Esophagus squamous epithelium (tissue), 5 donors: Measurements from ENCODE around the gene HPN. TPM values are rescaled to one million over a fixed set of nuclear protein-coding genes. Genes with fewer than 3 reads are reported as not detected.

Experiments
- DNase-seq: peaks from one replicate; lab custom pipeline; 2025; lab: John Stamatoyannopoulos, UW
- H3K27ac ChIP-seq, 4 donors: fragments of 200-600 bp; sonication (generic); one replicate each; pipeline ENCODE4 v1.5.1; 2016 to 2019; ENCODE audit warnings: mild to moderate bottlenecking in 1 of 4
- H3K27me3 ChIP-seq, 4 donors: fragments of 200-600 bp; sonication (generic); 1 replicate in 3 of 4; 2 replicates in 1 of 4; pipeline versions ENCODE4 v1.5.1 to v1.6.0; 2017 to 2021; ENCODE audit warnings: antibody characterized with exemption in 1 of 4
- H3K36me3 ChIP-seq, 3 donors: fragments of 200-600 bp; sonication (generic); one replicate each; pipeline ENCODE4 v1.5.1; 2016 to 2019
- H3K4me1 ChIP-seq, 3 donors: fragments of 200-600 bp; sonication (generic); one replicate each; pipeline ENCODE4 v1.5.1; 2017 to 2019
- H3K4me3 ChIP-seq, 4 donors: fragments of 200-600 bp; sonication (generic); 1 replicate in 3 of 4; 2 replicates in 1 of 4; pipeline ENCODE4 v1.5.1; 2016 to 2019; ENCODE audit warnings: mild to moderate bottlenecking in 2 of 4, moderate library complexity in 1 of 4
- H3K9me3 ChIP-seq, 3 donors: fragments of 200-600 bp; sonication (generic); one replicate each; pipeline ENCODE4 v1.5.1; 2016 to 2019
- CTCF ChIP-seq, 6 experiments: fragments of 450-650 bp in 4 of 6; fragments of 200-600 bp in 2 of 6; sonication (generic) in 2 of 6; IDR thresholded peaks; one replicate each; pipeline ENCODE4 v1.5.1; 2016 to 2019; ENCODE audit warnings: antibody characterized with exemption in 6 of 6, mild to moderate bottlenecking in 4 of 6, moderate library complexity in 4 of 6
- POLR2A ChIP-seq, 4 donors: fragments of 450-650 bp; IDR thresholded peaks; one replicate each; pipeline ENCODE4 v1.6.1; 2017; ENCODE audit warnings: antibody characterized with exemption in 4 of 4, mild to moderate bottlenecking in 4 of 4, moderate library complexity in 3 of 4
- WGBS, 2 donors: methylation state at CpG; one replicate each; pipeline ENCODE4 v1.1.5; 2018; 5-methylcytosine and 5-hydroxymethylcytosine counted together
- intact Hi-C: fragments of 100-400 bp; cut with DNase I; formaldehyde crosslinking; loops from one replicate; pipeline ENCODE4 v1.15.0; 2022
- total RNA-seq, 4 donors: library from RNA; depleted of rRNA; stranded (reverse); fragments of >200 nt; gene quantifications; one replicate each; pipeline ENCODE4 v1.1.0, GENCODE V29; 2016
- donor health status: DM: yes; HTN: yes; CAD: no.

HPN gene
- total RNA-seq, 4 donors from 2014 or later = 0.19 to 0.47 TPM; not detected in 2

GRCh38 chr19:35083691-35084508, 42.4 kb downstream of the HPN start:
- intact Hi-C loops = no loop called here
- Histone ChIP-seq H3K9me3 (no peaks in the 10 kb centered on the region), H3K4me1 (no peaks in the 10 kb centered on the region), H3K27me3 (peaks cover 0 to 7% (median 0%) of the 10 kb centered on the region in 4 donors), H3K36me3 (no peaks in the 10 kb centered on the region), H3K4me3 (no peak overlapping the region), H3K27ac (no peak overlapping the region)
- 78% methylated on average over 6 of the region's 15 CpGs; no CpG with 5 or more reads in 1 of the 2 donors for WGBS, 2 donors
- no peak for TF ChIP-seq CTCF (IDR thresholded peaks at IDR 0.05)
- TF ChIP-seq POLR2A (IDR thresholded peaks at IDR 0.05) = no peak
- no peak for DNase-seq

- Histone ChIP-seq H3K4me1 (no peaks in the 10 kb centered on the region), H3K9me3 (no peaks in the 10 kb centered on the region), H3K36me3 (no peaks in the 10 kb centered on the region), H3K27ac (no peak overlapping the region), H3K27me3 (peaks cover 0 to 12% (median 0%) of the 10 kb centered on the region in 4 donors), H3K4me3 (no peak overlapping the region)
- no peak for TF ChIP-seq POLR2A (IDR thresholded peaks at IDR 0.05)
- no peak for TF ChIP-seq CTCF (IDR thresholded peaks at IDR 0.05)
- intact Hi-C loops = no loop called here
- 83 to 86% methylated on average over 1 to 3 of the region's 3 CpGs for WGBS, 2 donors
- no peak for DNase-seq
Observed at GRCh38 chr19:35084509-35084762, 42.9 kb downstream of the HPN start.

GRCh38 chr19:35085947-35086346, 44.4 kb downstream of the HPN start:
- no peak overlapping the region for H3K4me3 ChIP-seq
- no peak overlapping the region for H3K27ac ChIP-seq
- no peaks in the 10 kb centered on the region for H3K36me3 ChIP-seq
- no peak for DNase-seq
- TF ChIP-seq CTCF (IDR thresholded peaks at IDR 0.05) (no peak), POLR2A (IDR thresholded peaks at IDR 0.05) (no peak)
- peaks cover 8 to 10% (median 8%) of the 10 kb centered on the region in 3 donors for H3K4me1 ChIP-seq
- no peaks in the 10 kb centered on the region for H3K9me3 ChIP-seq
- peaks cover 0 to 28% (median 0%) of the 10 kb centered on the region in 4 donors for H3K27me3 ChIP-seq
- 61 to 72% methylated on average over 6 of the region's 6 CpGs for WGBS, 2 donors
- intact Hi-C loops = no loop called here

GRCh38 chr19:35086455-35086854, 44.9 kb downstream of the HPN start:
- Histone ChIP-seq H3K4me1 (peaks cover 9 to 15% (median 11%) of the 10 kb centered on the region in 3 donors), H3K4me3 (no peak overlapping the region), H3K9me3 (no peaks in the 10 kb centered on the region), H3K36me3 (no peaks in the 10 kb centered on the region), H3K27me3 (peaks cover 0 to 33% (median 0%) of the 10 kb centered on the region in 4 donors), H3K27ac (no peak overlapping the region)
- 70 to 75% methylated on average over 2 to 7 of the region's 8 CpGs for WGBS, 2 donors
- intact Hi-C loops = no loop called here
- DNase-seq = no peak
- TF ChIP-seq CTCF (IDR thresholded peaks at IDR 0.05) = no peak
- TF ChIP-seq POLR2A (IDR thresholded peaks at IDR 0.05) = no peak

- intact Hi-C loops = no loop called here
Observed at GRCh38 chr19:35087393-35087792, 45.9 kb downstream of the HPN start.

More at GRCh38 chr19:35087393-35087792, 45.9 kb downstream of the HPN start:
- Histone ChIP-seq H3K4me3 (no peak overlapping the region), H3K9me3 (no peaks in the 10 kb centered on the region), H3K4me1 (peaks cover 9 to 25% (median 15%) of the 10 kb centered on the region in 3 donors), H3K27ac (no peak overlapping the region), H3K36me3 (no peaks in the 10 kb centered on the region), H3K27me3 (peaks cover 0 to 33% (median 0%) of the 10 kb centered on the region in 4 donors)
- TF ChIP-seq POLR2A (IDR thresholded peaks at IDR 0.05) (no peak), CTCF (IDR thresholded peaks at IDR 0.05) (no peak)
- no peak for DNase-seq
